ENCODE measurements around the gene NTNG2.

The NTNG2 gene

DNA sequence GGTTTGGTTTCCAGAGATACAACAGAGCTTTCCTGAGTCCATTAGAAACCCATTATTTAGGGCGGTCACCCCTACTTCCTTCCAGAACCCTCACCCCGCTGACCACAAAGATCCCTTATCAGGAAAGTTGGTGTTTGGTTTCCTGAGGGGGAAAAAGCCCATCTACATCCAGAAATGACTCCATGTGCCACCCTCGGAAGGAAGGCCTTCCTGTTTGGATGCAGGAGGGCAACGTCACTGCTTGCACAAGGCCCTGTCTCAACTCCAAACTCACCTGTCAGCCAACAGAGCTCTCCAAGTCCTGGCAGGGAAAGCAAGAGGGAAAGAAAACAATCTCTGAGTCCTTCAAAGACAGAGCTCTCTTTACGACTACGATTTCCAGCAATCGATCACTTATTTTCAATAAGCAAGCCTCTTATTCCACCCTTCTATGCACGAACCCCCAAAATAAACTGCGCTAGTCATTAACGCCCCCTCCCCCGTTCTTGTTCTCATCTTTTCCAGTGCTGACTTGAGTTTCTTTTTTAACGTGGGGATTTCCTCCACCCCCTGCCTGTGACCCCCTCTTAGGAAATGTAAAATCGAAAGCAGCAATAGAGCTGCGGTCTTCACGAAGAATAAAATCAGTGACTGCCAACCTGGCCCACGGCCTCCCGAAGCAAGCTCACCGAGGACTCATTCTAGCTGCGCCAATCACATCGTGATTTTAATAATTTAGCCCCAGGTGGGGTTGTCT lies 35.7 kb upstream of the NTNG2 start:
- Histone ChIP-seq H3K79me2 (ENCODE audit: insufficient read depth, low read length) (no peaks in the 10 kb centered on the region), H3K9ac (ENCODE audit: low read depth, low read length, poor library complexity, severe bottlenecking) (no peak overlapping the region), H2AFZ (ENCODE audit: low read length) (no peak overlapping the region), H4K20me1 (ENCODE audit: insufficient read depth, low read length, poor library complexity, severe bottlenecking) (no peaks in the 10 kb centered on the region), H3K4me3 (ENCODE audit: low read length, poor library complexity, severe bottlenecking) (no peak overlapping the region), H3K9me3 (ENCODE audit: insufficient read depth, low read depth, low read length) (no peaks in the 10 kb centered on the region), H3K9me2 (replicated peaks; ENCODE audit: low read depth, low read length) (no peaks in the 10 kb centered on the region), H3K4me1 (ENCODE audit: insufficient read depth, low read length, poor library complexity, severe bottlenecking) (no peaks in the 10 kb centered on the region), H3K36me3 (ENCODE audit: insufficient read depth, low read length) (no peaks in the 10 kb centered on the region), H3K4me2 (ENCODE audit: low read depth, low read length, poor library complexity, severe bottlenecking) (no peak overlapping the region), H3F3A (ENCODE audit: low read depth) (no peaks in the 10 kb centered on the region), H3K27me3 (ENCODE audit: insufficient read depth, low read length, poor library complexity, severe bottlenecking) (no peaks in the 10 kb centered on the region)
- TF ChIP-seq, protein P1, sequence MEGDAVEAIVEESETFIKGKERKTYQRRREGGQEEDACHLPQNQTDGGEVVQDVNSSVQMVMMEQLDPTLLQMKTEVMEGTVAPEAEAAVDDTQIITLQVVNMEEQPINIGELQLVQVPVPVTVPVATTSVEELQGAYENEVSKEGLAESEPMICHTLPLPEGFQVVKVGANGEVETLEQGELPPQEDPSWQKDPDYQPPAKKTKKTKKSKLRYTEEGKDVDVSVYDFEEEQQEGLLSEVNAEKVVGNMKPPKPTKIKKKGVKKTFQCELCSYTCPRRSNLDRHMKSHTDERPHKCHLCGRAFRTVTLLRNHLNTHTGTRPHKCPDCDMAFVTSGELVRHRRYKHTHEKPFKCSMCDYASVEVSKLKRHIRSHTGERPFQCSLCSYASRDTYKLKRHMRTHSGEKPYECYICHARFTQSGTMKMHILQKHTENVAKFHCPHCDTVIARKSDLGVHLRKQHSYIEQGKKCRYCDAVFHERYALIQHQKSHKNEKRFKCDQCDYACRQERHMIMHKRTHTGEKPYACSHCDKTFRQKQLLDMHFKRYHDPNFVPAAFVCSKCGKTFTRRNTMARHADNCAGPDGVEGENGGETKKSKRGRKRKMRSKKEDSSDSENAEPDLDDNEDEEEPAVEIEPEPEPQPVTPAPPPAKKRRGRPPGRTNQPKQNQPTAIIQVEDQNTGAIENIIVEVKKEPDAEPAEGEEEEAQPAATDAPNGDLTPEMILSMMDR (conservative IDR thresholded peaks at IDR 0.05; ENCODE audit: low read length) = no peak
- TF ChIP-seq EZH2phosphoT487 (IDR thresholded peaks at IDR 0.05; ENCODE audit: borderline replicate concordance) = no peak

DNA sequence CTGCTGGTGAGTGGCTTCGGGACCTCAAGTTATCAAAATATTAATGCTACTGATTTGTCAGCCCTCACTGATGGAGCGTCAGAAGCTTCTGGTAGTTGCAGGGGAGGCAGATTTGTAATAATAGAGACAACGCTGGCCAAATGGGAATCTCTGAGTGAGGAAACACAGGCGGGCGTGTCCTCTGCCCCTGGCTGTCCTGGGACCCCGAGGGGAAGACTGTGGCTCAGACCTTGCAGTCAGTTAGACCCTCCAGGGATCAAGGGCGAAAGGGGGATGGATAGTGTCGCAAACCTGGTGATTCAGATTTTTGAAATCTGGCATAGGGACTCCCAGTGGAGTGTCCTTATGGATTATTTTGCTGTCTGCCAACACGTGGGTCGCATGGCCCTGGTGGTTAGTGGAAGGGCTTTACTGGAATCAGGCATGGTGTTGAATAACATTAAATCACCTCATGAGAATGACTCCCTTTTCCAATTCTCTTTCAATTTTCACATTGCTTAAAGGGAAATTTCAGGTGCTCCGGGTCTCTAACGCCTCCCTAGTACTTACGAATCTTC lies 35.1 kb upstream of the NTNG2 start:
- Histone ChIP-seq H3K9me2 (replicated peaks; ENCODE audit: low read depth, low read length) (no peaks in the 10 kb centered on the region), H3F3A (ENCODE audit: low read depth) (no peaks in the 10 kb centered on the region), H3K4me1 (ENCODE audit: insufficient read depth, low read length, poor library complexity, severe bottlenecking) (no peaks in the 10 kb centered on the region), H3K79me2 (ENCODE audit: insufficient read depth, low read length) (no peaks in the 10 kb centered on the region), H3K9me3 (ENCODE audit: insufficient read depth, low read depth, low read length) (no peaks in the 10 kb centered on the region), H4K20me1 (ENCODE audit: insufficient read depth, low read length, poor library complexity, severe bottlenecking) (no peaks in the 10 kb centered on the region), H2AFZ (ENCODE audit: low read length) (no peak overlapping the region), H3K9ac (ENCODE audit: low read depth, low read length, poor library complexity, severe bottlenecking) (no peak overlapping the region), H3K27me3 (ENCODE audit: insufficient read depth, low read length, poor library complexity, severe bottlenecking) (no peaks in the 10 kb centered on the region), H3K36me3 (ENCODE audit: insufficient read depth, low read length) (no peaks in the 10 kb centered on the region), H3K4me3 (ENCODE audit: low read length, poor library complexity, severe bottlenecking) (no peak overlapping the region), H3K4me2 (ENCODE audit: low read depth, low read length, poor library complexity, severe bottlenecking) (no peak overlapping the region)
- no peak for TF ChIP-seq EZH2phosphoT487 (IDR thresholded peaks at IDR 0.05; ENCODE audit: borderline replicate concordance)
- TF ChIP-seq, protein P1 (conservative IDR thresholded peaks at IDR 0.05; ENCODE audit: low read length) = no peak

DNA sequence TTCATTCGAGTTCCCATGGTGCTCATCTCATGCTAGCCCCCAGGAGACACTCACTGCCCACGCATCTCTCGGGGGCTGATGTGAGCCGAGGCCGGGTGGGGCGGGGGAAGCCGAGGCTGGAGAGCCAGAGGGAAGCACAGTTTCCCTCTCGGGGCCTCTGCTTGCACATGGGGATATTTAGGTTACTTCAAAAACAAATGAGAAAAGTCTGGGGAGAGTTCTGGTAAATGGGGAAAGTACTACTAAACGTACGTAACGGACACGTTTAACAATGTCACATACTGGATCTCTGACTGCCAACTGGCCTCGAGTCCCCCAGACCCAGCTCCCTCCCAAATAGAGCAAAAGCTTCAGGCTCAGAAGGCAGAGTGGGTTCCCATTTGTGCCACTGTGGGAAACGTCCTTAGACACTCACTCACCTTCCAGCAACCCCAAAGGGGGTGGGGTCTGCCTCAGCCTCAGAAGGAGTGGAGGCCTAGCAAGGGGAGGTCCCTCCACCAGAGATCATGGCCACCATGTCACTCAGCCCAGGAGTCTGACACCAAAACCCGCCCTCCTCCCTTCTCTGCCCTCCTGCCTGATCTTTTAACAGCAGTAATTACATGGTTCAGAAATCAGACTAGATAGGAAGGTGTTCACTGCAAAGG lies 33.8 kb upstream of the NTNG2 start:
- no peaks in the 10 kb centered on the region for H4K20me1 ChIP-seq (ENCODE audit: insufficient read depth, low read length, poor library complexity, severe bottlenecking)
- H3K9me2 ChIP-seq (replicated peaks; ENCODE audit: low read depth, low read length) = no peaks in the 10 kb centered on the region
- H3K4me3 ChIP-seq (ENCODE audit: low read length, poor library complexity, severe bottlenecking) = no peak overlapping the region
- H3K9ac ChIP-seq (ENCODE audit: low read depth, low read length, poor library complexity, severe bottlenecking) = no peak overlapping the region
- no peaks in the 10 kb centered on the region for H3K9me3 ChIP-seq (ENCODE audit: insufficient read depth, low read depth, low read length)
- no peaks in the 10 kb centered on the region for H3K4me1 ChIP-seq (ENCODE audit: insufficient read depth, low read length, poor library complexity, severe bottlenecking)
- H2AFZ ChIP-seq (ENCODE audit: low read length) = no peak overlapping the region
- H3K36me3 ChIP-seq (ENCODE audit: insufficient read depth, low read length) = no peaks in the 10 kb centered on the region
- H3K4me2 ChIP-seq (ENCODE audit: low read depth, low read length, poor library complexity, severe bottlenecking) = no peak overlapping the region
- TF ChIP-seq, protein P1 (conservative IDR thresholded peaks at IDR 0.05; ENCODE audit: low read length) = no peak
- no peak for TF ChIP-seq EZH2phosphoT487 (IDR thresholded peaks at IDR 0.05; ENCODE audit: borderline replicate concordance)
- no peaks in the 10 kb centered on the region for H3F3A ChIP-seq (ENCODE audit: low read depth)
- H3K27me3 ChIP-seq (ENCODE audit: insufficient read depth, low read length, poor library complexity, severe bottlenecking) = no peaks in the 10 kb centered on the region
- no peaks in the 10 kb centered on the region for H3K79me2 ChIP-seq (ENCODE audit: insufficient read depth, low read length)

Measured in Loucy (cell line).